G401.6 (cell line): ENCODE results near the gene APH1B.
A peak's percentile ranks its signal among the peaks of the same experiment; 100 is the strongest.

ENCODE experiments used
- FAIRE-seq: peaks from 2 replicates; lab custom pipeline; 2012; peaks lifted over from hg19 to GRCh38; lab: Jason Lieb, UNC

Gene APH1B

DNA sequence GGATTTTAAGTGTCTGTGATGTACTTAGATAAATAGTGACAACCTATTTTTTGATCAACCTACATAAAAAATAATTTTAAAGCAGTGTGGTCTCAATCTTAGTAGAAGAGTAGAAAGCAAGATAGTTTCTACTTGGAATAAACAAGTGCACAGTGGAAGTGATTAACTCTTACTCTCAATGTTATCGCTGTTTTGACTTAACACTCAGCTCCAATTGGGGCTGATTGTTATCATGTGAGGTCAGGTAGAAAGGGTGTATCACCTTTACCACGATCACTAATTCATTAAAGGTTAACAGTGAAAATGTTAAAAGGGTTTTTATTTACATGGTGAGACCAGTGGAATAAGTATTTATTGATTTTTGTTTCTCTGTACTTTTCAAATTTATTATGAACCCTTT, 22.4 kb upstream of the APH1B start:
- FAIRE-seq = no peak

DNA sequence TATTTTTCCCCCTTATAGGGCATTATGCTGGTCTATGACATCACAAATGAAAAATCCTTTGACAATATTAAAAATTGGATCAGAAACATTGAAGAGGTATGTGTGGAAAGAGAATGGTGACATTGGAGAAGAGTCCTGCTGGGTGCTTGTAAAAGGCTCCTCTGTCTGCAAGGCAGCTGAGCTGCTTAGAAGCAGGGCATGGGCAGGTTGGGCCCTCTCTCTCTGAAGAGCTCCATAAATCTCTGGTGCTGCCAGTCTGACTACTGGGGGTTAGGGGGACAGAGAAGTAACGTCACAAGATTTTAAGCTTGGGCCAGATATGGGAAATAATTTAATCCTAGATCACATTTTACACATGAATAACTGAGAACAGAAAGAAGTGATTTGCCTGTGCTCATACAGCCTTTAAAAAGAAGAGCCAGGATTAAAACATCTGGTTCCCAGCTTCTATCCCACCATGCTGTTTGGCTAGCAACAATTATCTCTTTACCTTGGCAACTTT, 21.9 kb upstream of the APH1B start:
- FAIRE-seq = no peak

DNA sequence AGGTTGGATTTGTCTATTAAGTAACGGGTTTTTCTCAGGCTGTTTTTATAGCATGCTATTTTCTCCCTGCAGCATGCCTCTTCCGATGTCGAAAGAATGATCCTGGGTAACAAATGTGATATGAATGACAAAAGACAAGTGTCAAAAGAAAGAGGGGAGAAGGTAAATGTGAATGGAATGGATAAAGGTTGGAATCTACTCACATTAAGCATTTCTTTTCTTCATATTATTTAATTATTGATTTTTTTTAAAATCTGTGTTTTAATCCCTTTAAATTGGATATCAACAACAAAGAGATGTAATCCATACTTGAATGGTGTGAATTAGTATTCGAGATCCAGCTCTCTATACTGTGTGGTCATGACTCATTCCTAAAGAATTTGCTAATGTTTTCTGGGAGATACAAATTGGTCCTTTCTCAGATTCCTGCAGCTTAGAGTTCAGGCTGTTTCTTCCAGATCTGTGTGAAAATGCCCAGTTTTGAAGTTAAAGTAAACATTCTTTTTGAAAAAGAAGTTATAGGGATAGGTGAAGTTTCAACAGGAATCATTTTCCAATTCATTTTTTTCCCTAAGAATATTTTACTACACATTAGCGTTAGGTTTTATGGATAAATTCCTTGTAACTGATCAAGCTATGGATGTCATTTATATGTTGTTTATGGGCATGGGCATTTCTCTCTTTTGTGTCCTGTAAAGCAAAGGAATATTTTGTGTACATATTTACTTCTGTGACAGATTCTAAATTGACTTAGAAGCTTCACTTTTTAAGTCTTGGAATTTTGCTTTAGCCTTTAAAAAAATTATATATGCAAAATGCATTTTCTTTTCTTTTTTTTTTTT, 20.8 kb upstream of the APH1B start:
- peak; percentile 85 for FAIRE-seq

GRCh38 chr15:63258658-63259057, 18.7 kb upstream of the APH1B start:
- no peak for FAIRE-seq

DNA sequence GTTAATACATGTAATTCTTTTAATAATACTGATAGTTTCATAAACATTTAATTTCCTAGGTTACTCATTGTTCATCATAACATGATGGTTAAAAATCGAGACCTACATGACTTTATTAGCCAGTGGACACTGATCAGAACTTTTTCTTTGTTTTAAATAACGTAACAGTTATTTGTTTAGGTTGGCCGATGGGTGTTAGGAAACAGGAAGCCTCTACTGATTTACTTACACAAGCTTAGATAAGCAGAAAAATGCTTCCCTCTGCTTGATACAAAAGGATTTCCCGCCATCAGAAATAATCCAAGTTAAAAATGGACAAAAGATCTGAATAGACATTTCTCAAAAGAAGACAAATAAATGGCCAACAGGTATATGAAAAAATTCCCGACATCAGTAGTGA, 16.6 kb upstream of the APH1B start:
- no peak for FAIRE-seq

DNA sequence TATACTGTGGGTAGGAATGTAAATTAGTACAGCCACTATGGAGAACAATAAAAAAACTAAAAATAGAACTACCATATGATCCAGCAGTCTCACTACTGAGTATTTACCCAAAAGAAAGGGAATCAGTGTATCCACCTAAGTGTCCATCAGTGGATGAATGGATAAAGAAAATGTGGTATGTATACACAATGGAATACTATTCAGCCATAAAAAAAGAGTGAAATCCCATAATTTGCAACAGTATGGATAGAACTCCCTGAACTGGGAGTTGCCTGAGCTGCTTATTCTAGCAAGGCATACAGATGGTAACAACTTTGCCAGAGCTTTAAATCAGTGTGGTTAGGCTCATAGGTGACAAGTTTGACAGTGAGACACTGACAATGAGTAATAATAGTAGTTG, 16.1 kb upstream of the APH1B start:
- no peak for FAIRE-seq

- no peak for FAIRE-seq
Observed at GRCh38 chr15:63263519-63263918, 13.9 kb upstream of the APH1B start.

GRCh38 chr15:63264688-63265293, 12.6 kb upstream of the APH1B start:
- no peak for FAIRE-seq

GRCh38 chr15:63274427-63274826, 3.0 kb upstream of the APH1B start:
- FAIRE-seq = no peak

- FAIRE-seq = no peak
Observed at GRCh38 chr15:63276342-63277037, 915 bp upstream of the APH1B start.

DNA sequence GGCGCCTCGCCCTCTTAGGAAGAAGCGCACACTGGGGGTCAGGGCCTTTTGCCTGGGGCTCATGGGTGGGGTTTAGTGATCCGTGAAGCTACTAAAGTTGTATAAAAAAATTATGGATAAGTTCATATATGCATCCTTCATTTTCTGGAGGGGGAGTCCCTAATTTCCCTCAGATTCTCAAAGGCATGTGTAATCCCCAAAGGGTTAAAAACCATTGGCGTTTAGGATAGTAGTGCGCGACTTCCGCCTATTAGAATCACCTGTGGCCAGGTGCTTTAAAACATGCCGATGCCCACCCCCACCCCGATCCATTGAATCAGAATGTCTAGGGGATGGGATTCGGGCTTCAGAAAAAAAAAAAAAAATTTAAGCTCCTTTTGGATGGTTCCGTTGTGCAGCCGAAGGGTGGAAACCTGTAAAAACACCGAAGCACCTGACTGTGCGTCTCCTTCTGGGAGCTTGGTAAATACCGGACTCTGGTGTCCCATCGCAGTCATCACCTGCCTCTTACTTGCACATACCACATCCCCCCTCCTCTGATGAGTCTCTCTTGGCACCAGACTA, 570 bp downstream of the APH1B start:
- no peak for FAIRE-seq

DNA sequence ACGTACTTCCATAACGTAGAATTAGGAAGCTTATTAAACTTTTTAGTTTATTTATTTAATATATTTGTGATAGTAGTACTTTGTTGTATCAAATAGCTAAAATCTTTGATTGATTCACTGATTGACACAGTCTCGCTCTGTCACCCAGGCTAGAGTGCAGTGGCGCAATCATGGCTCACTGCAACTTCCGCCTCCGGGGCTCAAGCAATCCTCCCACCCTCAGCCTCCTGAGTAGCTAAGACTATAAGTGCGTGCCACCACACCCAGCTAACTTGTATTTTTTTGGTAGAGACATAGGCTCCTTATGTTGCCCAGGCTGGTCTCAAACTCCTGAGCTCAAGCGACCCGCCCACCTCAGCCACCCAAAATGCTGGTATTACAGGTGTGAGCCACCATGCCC, 5.7 kb downstream of the APH1B start:
- FAIRE-seq = no peak

GRCh38 chr15:63284335-63284734, 6.9 kb downstream of the APH1B start:
- no peak for FAIRE-seq

DNA sequence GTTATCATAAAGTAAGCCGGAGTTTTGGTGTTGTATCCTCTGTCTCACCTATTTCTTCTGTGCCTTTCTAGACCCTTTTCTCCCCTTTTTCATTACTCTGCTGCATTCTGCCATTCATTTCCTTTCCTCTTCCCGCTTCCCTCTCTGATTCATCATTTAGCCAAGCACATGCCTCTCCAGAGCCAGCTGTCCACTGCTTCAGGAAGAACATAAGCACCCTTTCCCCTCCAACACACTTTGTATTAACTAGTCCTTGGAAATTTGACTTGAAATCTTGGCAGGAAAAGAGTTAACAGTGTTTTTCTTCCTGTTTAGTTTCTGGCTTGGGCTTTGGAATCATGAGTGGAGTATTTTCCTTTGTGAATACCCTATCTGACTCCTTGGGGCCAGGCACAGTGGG, 9.7 kb downstream of the APH1B start:
- no peak for FAIRE-seq

DNA sequence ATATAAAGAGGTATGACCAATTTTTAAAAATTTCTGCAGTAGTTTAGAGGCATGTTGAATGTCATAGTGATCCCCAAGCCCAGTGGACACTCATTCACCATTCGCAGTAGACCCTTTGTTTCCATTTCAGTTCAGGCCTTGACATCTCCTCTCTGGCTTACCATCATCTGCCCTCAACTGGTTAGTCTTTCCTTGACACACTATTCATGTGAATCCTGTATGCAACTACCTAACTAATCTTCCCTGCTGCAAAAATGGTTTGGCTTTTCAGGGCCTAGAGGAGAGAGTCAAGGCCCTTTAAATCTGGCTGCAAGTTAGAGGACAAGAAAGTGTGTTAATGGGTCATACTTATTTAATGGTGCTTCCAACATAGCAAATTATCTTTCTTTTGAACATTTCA, 10.9 kb downstream of the APH1B start:
- FAIRE-seq = no peak

- FAIRE-seq = peak; percentile 97
Observed at GRCh38 chr15:63288778-63289378, 11.5 kb downstream of the APH1B start.

- no peak for FAIRE-seq
Observed at GRCh38 chr15:63291507-63291906, 14.1 kb downstream of the APH1B start.

DNA sequence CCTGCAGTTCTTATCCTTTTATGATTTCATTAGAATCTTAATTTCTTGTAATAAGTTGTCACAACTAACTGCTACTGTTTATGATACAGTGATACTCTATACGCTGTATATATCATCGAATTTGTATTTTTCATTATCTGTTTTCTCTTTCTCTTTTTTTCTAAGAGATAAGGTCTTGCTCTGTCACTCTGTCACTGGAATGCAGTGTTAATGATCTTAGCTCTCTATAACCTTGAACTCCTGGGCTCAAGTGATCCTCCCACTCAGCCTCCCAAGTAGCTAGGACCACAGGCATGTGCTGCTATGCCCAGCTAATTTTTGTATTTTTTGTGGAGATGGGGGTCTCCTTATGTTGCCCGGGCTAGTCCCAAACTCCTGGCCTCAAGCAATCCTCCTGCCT, 14.8 kb downstream of the APH1B start:
- FAIRE-seq = no peak

- FAIRE-seq = no peak
Observed at GRCh38 chr15:63292771-63293170, 15.4 kb downstream of the APH1B start.

DNA sequence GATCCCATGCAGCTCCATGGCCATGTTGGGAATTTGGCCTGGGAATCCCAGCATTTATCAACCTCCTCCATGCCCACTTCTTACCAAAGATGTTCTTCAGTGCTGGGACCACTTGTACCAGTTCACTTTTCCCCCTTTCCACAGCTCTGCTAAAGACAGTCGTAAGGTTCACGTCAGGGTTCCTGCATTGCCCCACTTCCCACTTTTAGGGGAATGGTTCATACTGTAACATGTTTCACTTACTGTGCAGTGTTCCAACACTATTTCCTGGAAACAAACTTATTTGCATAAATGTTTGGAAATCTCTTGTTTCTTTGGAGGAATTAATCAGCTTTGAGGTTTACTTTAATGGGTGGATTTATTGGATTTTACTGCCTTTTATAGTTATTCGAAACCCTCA, 17.0 kb downstream of the APH1B start:
- no peak for FAIRE-seq

DNA sequence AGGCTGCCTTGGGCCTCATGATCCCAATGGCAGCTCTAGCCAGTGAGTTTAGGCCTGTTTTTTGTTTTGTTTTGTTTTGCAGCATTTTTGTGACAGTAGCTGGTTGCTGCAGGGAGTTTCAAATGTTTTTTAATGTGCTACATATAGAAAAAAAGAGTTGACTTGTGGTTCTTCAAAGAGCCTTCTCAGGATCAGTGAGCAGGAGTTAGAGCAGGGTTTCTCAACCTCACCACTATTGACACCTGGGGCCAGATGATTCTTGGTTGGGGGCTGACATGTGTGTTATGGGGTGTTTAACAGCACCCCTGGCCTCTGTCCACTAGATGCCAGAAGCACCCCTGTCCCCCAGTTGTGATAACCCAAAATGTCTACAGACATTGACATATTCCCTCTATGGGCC, 17.9 kb downstream of the APH1B start:
- FAIRE-seq = no peak

GRCh38 chr15:63296195-63296594, 18.8 kb downstream of the APH1B start:
- FAIRE-seq = no peak
